HEK293T (cell line): ENCODE results near the gene IP6K2.

Experiments
- CTCF ChIA-PET: fragments of 350-600 bp; formaldehyde crosslinking; extraction: SDS; loops from one replicate; lab custom pipeline; 2021; ENCODE audit warnings: antibody characterized with exemption, inconsistent platforms; lab: Yijun Ruan, JAX
- POLR2A ChIA-PET: fragments of 350-600 bp; formaldehyde crosslinking; extraction: SDS; loops from one replicate; lab custom pipeline; 2020; ENCODE audit warnings: antibody characterized with exemption, inconsistent platforms; lab: Yijun Ruan, JAX
- DNase-seq: peaks from one replicate; pipeline ENCODE4 v3.0.0; 2012; ENCODE audit warnings: mixed read lengths; ENCODE audit errors: extremely low spot score
- ARNT ChIP-seq: fragments of 450-650 bp; IDR thresholded peaks from 2 replicates; pipeline ENCODE4 v1.6.1; 2017; ENCODE audit warnings: mild to moderate bottlenecking
- BHLHE40 ChIP-seq: fragments of 450-650 bp; IDR thresholded peaks from 2 replicates; pipeline ENCODE4 v1.6.1; 2016; ENCODE audit warnings: mild to moderate bottlenecking, moderate library complexity, borderline replicate concordance
- CTBP1 ChIP-seq: fragments of 450-650 bp; IDR thresholded peaks from 2 replicates; pipeline ENCODE4 v1.6.1; 2016; ENCODE audit warnings: borderline replicate concordance
- ELF4 ChIP-seq: fragments of 450-650 bp; IDR thresholded peaks from 2 replicates; pipeline ENCODE4 v1.6.1; 2017; ENCODE audit warnings: antibody characterized with exemption
- FOXA1 ChIP-seq: fragments of 450-650 bp; IDR thresholded peaks from 2 replicates; pipeline ENCODE4 v1.6.1; 2016; ENCODE audit warnings: mild to moderate bottlenecking
- FOXK2 ChIP-seq: fragments of 450-650 bp; IDR thresholded peaks from 2 replicates; pipeline ENCODE4 v1.6.1; 2016; ENCODE audit warnings: mild to moderate bottlenecking
- FOXM1 ChIP-seq: fragments of 450-650 bp; IDR thresholded peaks from 2 replicates; pipeline ENCODE4 v1.6.1; 2017; ENCODE audit warnings: mild to moderate bottlenecking, borderline replicate concordance
- HDGF ChIP-seq: fragments of 450-650 bp; IDR thresholded peaks from 2 replicates; pipeline ENCODE4 v1.6.1; 2017; ENCODE audit warnings: antibody characterized with exemption, borderline replicate concordance
- L3MBTL2 ChIP-seq: fragments of 450-650 bp; conservative IDR thresholded peaks from 2 replicates; pipeline ENCODE4 v1.6.1; 2016; ENCODE audit warnings: mild to moderate bottlenecking
- LEF1 ChIP-seq: fragments of 450-650 bp; IDR thresholded peaks from 2 replicates; pipeline ENCODE4 v1.6.1; 2017; ENCODE audit warnings: mild to moderate bottlenecking, borderline replicate concordance
- NFRKB ChIP-seq: fragments of 450-650 bp; IDR thresholded peaks from 2 replicates; pipeline ENCODE4 v1.6.1; 2016; ENCODE audit warnings: mild to moderate bottlenecking, moderate library complexity
- SP1 ChIP-seq: fragments of 450-650 bp; IDR thresholded peaks from 2 replicates; pipeline ENCODE4 v1.6.1; 2017
- SUZ12 ChIP-seq: fragments of 450-650 bp; IDR thresholded peaks from 2 replicates; pipeline ENCODE4 v1.6.1; 2016; ENCODE audit warnings: mild to moderate bottlenecking
- TARDBP ChIP-seq: fragments of 450-650 bp; IDR thresholded peaks from 2 replicates; pipeline ENCODE4 v1.6.1; 2016
- ZNF384 ChIP-seq: fragments of 450-650 bp; IDR thresholded peaks from 2 replicates; pipeline ENCODE4 v1.6.1; 2016
- TF ChIP-seq, protein P1 (sequence below): fragments of 450-650 bp; IDR thresholded peaks from 2 replicates; pipeline ENCODE4 v1.6.1; 2016

IP6K2 gene

DNA sequence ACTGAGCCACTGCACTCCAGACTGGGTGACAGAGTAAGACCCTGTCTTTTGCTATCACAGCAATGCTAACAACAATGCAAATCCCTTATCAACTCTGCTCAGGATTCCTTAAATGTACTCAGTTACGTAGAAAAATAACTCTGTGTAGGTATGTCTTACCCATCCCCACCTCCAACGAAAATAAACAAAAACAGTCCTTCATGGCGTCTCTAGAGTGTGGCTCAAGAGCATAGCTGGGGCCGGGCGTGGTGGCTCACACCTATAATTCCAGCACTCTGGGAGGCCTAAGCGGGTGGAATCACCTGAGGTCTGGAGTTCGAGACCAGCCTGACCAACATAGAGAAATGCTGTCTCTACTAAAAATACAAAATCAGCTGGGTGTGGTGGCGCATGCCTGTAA lies 18.1 kb downstream of the IP6K2 start:
- no peak for DNase-seq
- POLR2A ChIA-PET, result interaction anchor here (0.9 to 1.4 kb wide), 2 partner anchors 18 kb away, joined by 3 to 4 read pairs; partner anchors contain the start of gene IP6K2
- TF ChIP-seq CTBP1 (no peak), FOXM1 (no peak), ELF4 (no peak), ARNT (no peak), LEF1 (no peak), FOXK2 (no peak)
- CTCF ChIA-PET, result no interaction called here

DNA sequence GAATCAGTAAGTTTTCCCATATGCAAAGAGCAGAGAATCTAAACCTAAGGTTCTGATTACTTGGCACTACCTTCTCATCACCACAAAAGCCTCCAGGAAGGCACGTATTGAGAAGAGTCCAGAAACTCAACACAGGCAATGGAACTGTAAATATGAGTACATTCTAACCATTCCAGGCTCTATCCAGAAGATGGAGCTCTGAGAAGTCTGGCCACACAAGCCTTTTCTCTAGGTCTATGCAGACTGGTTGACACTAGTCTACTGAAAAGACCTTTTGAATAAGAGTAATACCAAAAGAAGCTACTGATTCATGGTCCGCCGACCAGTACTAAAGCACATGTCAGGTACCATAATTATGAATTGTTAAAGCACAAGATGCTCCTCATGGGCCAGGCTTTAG lies 19.1 kb downstream of the IP6K2 start:
- no peak for DNase-seq
- ChIA-PET CTCF (interaction anchor here (0.5 to 0.7 kb wide), 4 partner anchors 12 to 1080 kb away, joined by 3 to 5 read pairs (median 4); partner anchors contain the start of gene NCKIPSD), POLR2A (interaction anchor here (1.4 kb wide), 1 partner anchor 19 kb away, joined by 4 read pairs; the partner anchor contains the start of gene IP6K2)

DNA sequence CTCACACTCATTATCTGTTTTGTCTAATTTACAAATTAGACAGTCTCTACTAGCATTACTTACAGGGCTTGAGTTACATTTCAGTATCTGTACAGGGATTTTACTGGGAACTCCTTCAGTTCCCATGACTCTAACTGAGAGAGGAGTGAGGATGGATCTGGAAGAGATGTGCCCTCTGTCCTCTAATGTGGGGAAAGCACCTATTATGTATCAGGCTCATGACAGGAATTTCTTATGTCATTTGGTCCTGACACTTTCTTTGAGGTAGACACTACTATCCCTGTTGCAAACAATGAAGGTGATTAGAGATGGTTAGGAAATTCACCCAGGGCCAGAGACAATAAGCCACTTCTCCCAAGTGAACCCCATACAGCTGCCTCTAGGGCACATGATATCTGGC lies 20.4 kb downstream of the IP6K2 start:
- ChIA-PET CTCF (interaction anchor here (0.5 to 1.7 kb wide), 2 partner anchors 11 to 617 kb away, joined by 5 to 11 read pairs; partner anchors contain the start of gene NCKIPSD), POLR2A (interaction anchor here (1.9 kb wide), 1 partner anchor 20 kb away, joined by 6 read pairs; the partner anchor contains the start of gene IP6K2)
- TF ChIP-seq ELF4 (no peak), TARDBP (no peak), FOXK2 (no peak)
- no peak for DNase-seq

More for the DNA sequence above, 19.1 kb downstream of the IP6K2 start:
- TF ChIP-seq L3MBTL2, result no peak
- TF ChIP-seq SP1, result no peak
- no peak for TF ChIP-seq FOXA1
- TF ChIP-seq LEF1, result no peak
- no peak for TF ChIP-seq TARDBP
- TF ChIP-seq ELF4, result no peak
- no peak for TF ChIP-seq BHLHE40
- TF ChIP-seq HDGF, result no peak
- no peak for TF ChIP-seq ARNT
- no peak for TF ChIP-seq NFRKB
- TF ChIP-seq CTBP1, result no peak
- TF ChIP-seq, protein P1, sequence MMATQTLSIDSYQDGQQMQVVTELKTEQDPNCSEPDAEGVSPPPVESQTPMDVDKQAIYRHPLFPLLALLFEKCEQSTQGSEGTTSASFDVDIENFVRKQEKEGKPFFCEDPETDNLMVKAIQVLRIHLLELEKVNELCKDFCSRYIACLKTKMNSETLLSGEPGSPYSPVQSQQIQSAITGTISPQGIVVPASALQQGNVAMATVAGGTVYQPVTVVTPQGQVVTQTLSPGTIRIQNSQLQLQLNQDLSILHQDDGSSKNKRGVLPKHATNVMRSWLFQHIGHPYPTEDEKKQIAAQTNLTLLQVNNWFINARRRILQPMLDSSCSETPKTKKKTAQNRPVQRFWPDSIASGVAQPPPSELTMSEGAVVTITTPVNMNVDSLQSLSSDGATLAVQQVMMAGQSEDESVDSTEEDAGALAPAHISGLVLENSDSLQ, result no peak
- no peak for TF ChIP-seq ZNF384
- TF ChIP-seq SUZ12, result no peak
- TF ChIP-seq FOXK2, result no peak
- no peak for TF ChIP-seq FOXM1

DNA sequence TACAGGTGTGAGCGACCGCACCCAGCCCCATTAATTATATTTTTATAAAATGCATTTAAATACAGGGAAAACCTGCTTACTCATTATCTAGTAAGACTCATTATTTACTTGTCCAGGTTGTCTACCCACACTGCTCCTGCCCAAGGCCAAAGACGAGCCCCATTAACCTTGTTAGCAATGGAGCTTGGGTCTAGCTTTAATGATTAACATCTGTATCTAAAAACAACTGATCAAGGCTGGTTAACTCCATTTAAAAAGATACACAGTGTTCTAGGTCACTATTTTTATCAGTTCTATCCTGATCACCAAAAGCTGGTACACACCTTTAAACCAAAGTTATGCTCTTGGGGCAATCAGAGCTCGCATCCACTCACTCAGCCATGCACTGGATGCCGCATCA lies 20.9 kb downstream of the IP6K2 start:
- ChIA-PET POLR2A (interaction anchor here (1.4 to 1.9 kb wide), 2 partner anchors 21 to 33 kb away, joined by 5 to 6 read pairs; partner anchors contain the start of genes CELSR3 and IP6K2), CTCF (interaction anchor here (0.5 to 1.7 kb wide), 3 partner anchors 10 to 617 kb away, joined by 3 to 11 read pairs (median 5); partner anchors contain the start of gene NCKIPSD)
- TF ChIP-seq ZNF384 (no peak), LEF1 (no peak), CTBP1 (no peak), FOXK2 (no peak), NFRKB (no peak), L3MBTL2 (no peak), ARNT (no peak), HDGF (no peak), ELF4 (no peak), SUZ12 (no peak), BHLHE40 (no peak), SP1 (no peak), TARDBP (no peak), FOXM1 (no peak), FOXA1 (no peak)
- TF ChIP-seq, protein P1, result no peak
- DNase-seq, result no peak

DNA sequence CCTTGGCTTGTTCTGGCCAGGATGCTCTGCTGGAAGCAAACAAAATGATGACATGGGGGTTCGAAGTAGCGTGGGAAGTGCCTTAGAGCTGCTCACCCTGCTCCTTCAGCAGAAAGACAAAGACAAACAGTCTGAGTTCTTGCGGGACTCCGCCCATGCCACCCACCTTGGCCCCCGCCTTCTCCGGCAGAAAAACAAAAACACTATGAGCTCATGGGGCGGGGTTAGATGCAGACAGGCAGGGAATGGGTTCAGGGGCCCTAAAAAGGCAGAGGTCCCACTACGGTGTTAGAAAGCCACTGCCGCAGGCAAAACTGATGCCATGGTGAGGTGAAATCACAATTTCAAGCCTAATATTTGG lies 21.6 kb downstream of the IP6K2 start:
- POLR2A ChIA-PET, result interaction anchor here (1.0 to 1.9 kb wide), 4 partner anchors 9 to 312 kb away, joined by 4 to 6 read pairs (median 5); partner anchors contain the start of genes CELSR3, IP6K2 and WDR6
- CTCF ChIA-PET, result interaction anchor here (1.7 kb wide), 1 partner anchor 9 kb away, joined by 11 read pairs; the partner anchor contains the start of gene NCKIPSD
- TF ChIP-seq FOXA1, result no peak
- TF ChIP-seq SP1, result no peak
- no peak for TF ChIP-seq ELF4
- TF ChIP-seq HDGF, result no peak
- no peak for TF ChIP-seq SUZ12
- DNase-seq, result no peak

DNA sequence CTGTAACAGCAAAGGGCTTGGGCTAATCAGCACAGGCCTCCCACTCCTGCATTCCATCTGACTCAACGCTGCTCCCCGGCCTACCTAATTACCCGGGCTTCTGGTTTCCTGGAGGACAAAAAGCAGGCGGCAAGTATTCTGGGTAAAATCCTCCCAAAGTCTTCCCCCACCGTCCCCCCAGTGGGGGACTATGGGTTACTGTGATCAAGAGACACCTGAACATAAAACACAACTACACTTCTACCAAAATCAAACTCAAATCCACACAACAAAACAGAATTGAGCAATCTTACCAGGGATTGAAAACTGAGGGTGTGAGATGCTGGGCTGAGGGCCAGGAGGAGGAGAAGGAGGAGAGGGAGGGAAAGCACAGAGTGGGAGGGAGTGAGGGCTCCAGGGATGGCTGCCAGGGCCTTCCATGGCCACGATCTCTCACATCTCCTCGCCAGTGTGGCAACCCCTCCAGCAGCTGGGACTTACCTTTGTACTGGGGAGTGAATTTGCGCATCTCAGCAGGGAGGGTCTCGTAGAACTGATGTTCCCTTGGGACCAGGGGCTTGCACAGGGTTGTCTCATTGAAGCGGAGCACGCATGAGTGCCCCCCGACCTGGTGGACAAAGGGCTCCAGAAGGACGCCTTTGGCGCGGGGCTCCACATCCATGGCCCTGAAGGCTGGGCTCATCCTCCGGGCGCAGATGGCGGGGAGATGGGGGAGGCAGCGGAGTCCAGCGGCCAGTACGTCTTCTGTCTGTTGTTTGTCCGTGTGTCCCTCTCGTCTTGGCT lies 22.2 kb downstream of the IP6K2 start:
- ChIA-PET POLR2A (interaction anchor here (1.0 to 1.9 kb wide), 4 partner anchors 8 to 312 kb away, joined by 4 to 6 read pairs (median 5); partner anchors contain the start of genes CELSR3, IP6K2 and WDR6), CTCF (interaction anchor here (1.7 kb wide), 1 partner anchor 9 kb away, joined by 11 read pairs; the partner anchor contains the start of gene NCKIPSD)
- no peak for DNase-seq
- TF ChIP-seq L3MBTL2, result no peak
- no peak for TF ChIP-seq HDGF
- no peak for TF ChIP-seq ELF4
- no peak for TF ChIP-seq SP1
- no peak for TF ChIP-seq SUZ12
- TF ChIP-seq ZNF384, result no peak
- TF ChIP-seq, protein P1, result no peak
- no peak for TF ChIP-seq LEF1
- TF ChIP-seq FOXK2, result no peak
- TF ChIP-seq FOXM1, result no peak
- TF ChIP-seq TARDBP, result no peak
- no peak for TF ChIP-seq NFRKB
- TF ChIP-seq CTBP1, result no peak
- TF ChIP-seq BHLHE40, result no peak
- no peak for TF ChIP-seq ARNT
- no peak for TF ChIP-seq FOXA1
